GM12878 (cell line): ENCODE measurements around the gene SPATA3. TPM values are rescaled to one million over a fixed set of nuclear protein-coding genes. Genes with fewer than 3 reads are reported as not detected.

Experiments
- BCL11A ChIP-seq: IDR thresholded peaks from 2 replicates; pipeline ENCODE4 v1.6.1; 2011; ENCODE audit warnings: low read depth, low read length
- BCL3 ChIP-seq: IDR thresholded peaks from 2 replicates; pipeline ENCODE4 v1.6.1; 2011; ENCODE audit warnings: borderline replicate concordance, low read depth, mild to moderate bottlenecking, moderate library complexity, low read length; ENCODE audit not compliant: insufficient read depth, poor library complexity, severe bottlenecking
- DPF2 ChIP-seq: fragments of 450-650 bp; IDR thresholded peaks from 2 replicates; pipeline ENCODE4 v1.6.1; 2017; ENCODE audit warnings: mild to moderate bottlenecking
- ELK1 ChIP-seq: IDR thresholded peaks from 2 replicates; pipeline ENCODE4 v1.6.1; 2012; ENCODE audit warnings: low read depth, low read length, improper control_type of control experiment
- GATAD2B ChIP-seq: fragments of 450-650 bp; conservative IDR thresholded peaks from 2 replicates; pipeline ENCODE4 v1.6.1; 2017; ENCODE audit warnings: low read depth, mild to moderate bottlenecking, moderate library complexity
- IKZF2 ChIP-seq, 2 experiments: fragments of 450-650 bp; IDR thresholded peaks; 2 replicates each; pipeline ENCODE4 v1.6.1; 2017; ENCODE audit warnings: mild to moderate bottlenecking in 2 of 2, moderate library complexity in 2 of 2
- KLF5 ChIP-seq: fragments of 450-650 bp; IDR thresholded peaks from 2 replicates; pipeline ENCODE4 v1.6.1; 2014; ENCODE audit warnings: mild to moderate bottlenecking; ENCODE audit not compliant: partially characterized antibody
- MEF2A ChIP-seq: IDR thresholded peaks from 2 replicates; pipeline ENCODE4 v1.6.1; 2011; ENCODE audit warnings: low read depth, mild to moderate bottlenecking, low read length, moderate library complexity; ENCODE audit not compliant: insufficient read depth
- MYC ChIP-seq: IDR thresholded peaks from 2 replicates; pipeline ENCODE4 v1.6.1; 2011; ENCODE audit warnings: mild to moderate bottlenecking, low read length, moderate library complexity, inconsistent platforms; ENCODE audit not compliant: insufficient read depth, insufficient replicate concordance, insufficient read length, severe bottlenecking
- NFYB ChIP-seq: IDR thresholded peaks from 2 replicates; pipeline ENCODE4 v1.6.1; 2011; ENCODE audit warnings: low read depth, mild to moderate bottlenecking, low read length, improper control_type of control experiment, moderate library complexity; ENCODE audit not compliant: insufficient read depth
- NR2C1 ChIP-seq: fragments of 450-650 bp; IDR thresholded peaks from 2 replicates; pipeline ENCODE4 v1.6.1; 2017; ENCODE audit warnings: antibody characterized with exemption, mild to moderate bottlenecking, moderate library complexity
- NR2F1 ChIP-seq: fragments of 450-650 bp; conservative IDR thresholded peaks from 2 replicates; pipeline ENCODE4 v1.6.1; 2017; ENCODE audit warnings: mild to moderate bottlenecking
- RB1 ChIP-seq: fragments of 450-650 bp; formaldehyde crosslinking; IDR thresholded peaks from 2 replicates; pipeline ENCODE4 v1.6.1; 2017; ENCODE audit warnings: mild to moderate bottlenecking, borderline replicate concordance
- SIN3A ChIP-seq: IDR thresholded peaks from 2 replicates; pipeline ENCODE4 v1.6.1; 2012; ENCODE audit warnings: low read depth, low read length, improper control_type of control experiment
- SMC3 ChIP-seq: IDR thresholded peaks from 2 replicates; pipeline ENCODE4 v1.6.1; 2011; ENCODE audit warnings: low read length, improper control_type of control experiment, borderline replicate concordance
- SREBF1 ChIP-seq: IDR thresholded peaks from 2 replicates; pipeline ENCODE4 v1.6.1; 2012; ENCODE audit warnings: mild to moderate bottlenecking, low read length
- TARDBP ChIP-seq: IDR thresholded peaks from 2 replicates; pipeline ENCODE4 v1.6.1; 2016; ENCODE audit warnings: borderline replicate concordance
- WRNIP1 ChIP-seq: IDR thresholded peaks from 2 replicates; pipeline ENCODE4 v1.6.1; 2011; ENCODE audit warnings: low read depth, low read length, improper control_type of control experiment, borderline replicate concordance
- YBX1 ChIP-seq: fragments of 450-650 bp; IDR thresholded peaks from 2 replicates; pipeline ENCODE4 v1.6.1; 2016; ENCODE audit warnings: antibody characterized with exemption
- YY1 ChIP-seq: IDR thresholded peaks from 2 replicates; pipeline ENCODE4 v1.6.1; 2011; ENCODE audit warnings: low read depth, mild to moderate bottlenecking, low read length
- ZNF24 ChIP-seq: fragments of 450-650 bp; IDR thresholded peaks from 2 replicates; pipeline ENCODE4 v1.6.1; 2017; ENCODE audit warnings: antibody characterized with exemption, mild to moderate bottlenecking
- ZNF622 ChIP-seq: fragments of 450-650 bp; IDR thresholded peaks from 2 replicates; pipeline ENCODE4 v1.6.1; 2017; ENCODE audit warnings: mild to moderate bottlenecking, inconsistent platforms
- polyA plus RNA-seq, 11 experiments: library from polyadenylated mRNA; depleted of rRNA in 4 of 11; unstranded in 6 of 11; stranded (reverse) in 5 of 11; fragments of >200 nt; fragmentation: Nextera tagmentation in 4 of 11; fragmentation: Illumina TruSeq in 1 of 11; extraction: Ambion mirVana in 4 of 11; extraction: Trizol in 1 of 11; gene quantifications; 1 replicate in 1 of 11; 2 replicates in 10 of 11; pipeline versions ENCODE4 v1.2.1 to v1.2.3, GENCODE V29; 2011 to 2016; ENCODE audit warnings: inconsistent platforms in 2 of 11, missing spikeins in 2 of 11, low read depth in 1 of 11
- total RNA-seq, 4 experiments: library from RNA; depleted of rRNA in 3 of 4; stranded (reverse); fragments of >200 nt in 3 of 4; fragmentation: Illumina TruSeq in 1 of 4; extraction: Trizol in 1 of 4; gene quantifications; 2 replicates each; pipeline versions ENCODE4 v1.2.1 to v1.2.3, GENCODE V29; 2013 to 2021
- TF ChIP-seq, protein P1 (sequence below): fragments of 450-650 bp; IDR thresholded peaks from 2 replicates; pipeline ENCODE4 v1.6.1; 2017; ENCODE audit warnings: mild to moderate bottlenecking, low read depth, inconsistent platforms; ENCODE audit not compliant: poor library complexity, severe bottlenecking
- TF ChIP-seq, protein P2 (sequence below): fragments of 450-650 bp; IDR thresholded peaks from 2 replicates; pipeline ENCODE4 v1.6.1; 2018; ENCODE audit warnings: mild to moderate bottlenecking, low read depth, moderate library complexity; ENCODE audit not compliant: partially characterized antibody

The SPATA3 gene
- total and polyA plus RNA-seq, 10 of the 15 experiments (the other 5 are each of a cell fraction or from before 2014, with no cell fraction given), result not detected

GRCh38 chr2:230987137-230988020 lies 8.5 kb upstream of the SPATA3 start (continued):
- peak; percentile 63 for TF ChIP-seq KLF5
- TF ChIP-seq WRNIP1, result no peak
- TF ChIP-seq MEF2A, result peak; percentile 65; the same call in 1 of the 2 replicates
- TF ChIP-seq BCL3, result peak; percentile 32
- no peak for TF ChIP-seq ZNF24
- no peak for TF ChIP-seq TARDBP
- TF ChIP-seq GATAD2B, result peak; percentile 65; the same call in 1 of the 2 replicates
- TF ChIP-seq ZNF622, result no peak
- TF ChIP-seq NR2C1, result no peak
- TF ChIP-seq MYC, result peak; percentile 41
- TF ChIP-seq NR2F1, result 0 out of 2 replicates have a peak, but pooled peaks have one; percentile 34
- TF ChIP-seq, protein P1, sequence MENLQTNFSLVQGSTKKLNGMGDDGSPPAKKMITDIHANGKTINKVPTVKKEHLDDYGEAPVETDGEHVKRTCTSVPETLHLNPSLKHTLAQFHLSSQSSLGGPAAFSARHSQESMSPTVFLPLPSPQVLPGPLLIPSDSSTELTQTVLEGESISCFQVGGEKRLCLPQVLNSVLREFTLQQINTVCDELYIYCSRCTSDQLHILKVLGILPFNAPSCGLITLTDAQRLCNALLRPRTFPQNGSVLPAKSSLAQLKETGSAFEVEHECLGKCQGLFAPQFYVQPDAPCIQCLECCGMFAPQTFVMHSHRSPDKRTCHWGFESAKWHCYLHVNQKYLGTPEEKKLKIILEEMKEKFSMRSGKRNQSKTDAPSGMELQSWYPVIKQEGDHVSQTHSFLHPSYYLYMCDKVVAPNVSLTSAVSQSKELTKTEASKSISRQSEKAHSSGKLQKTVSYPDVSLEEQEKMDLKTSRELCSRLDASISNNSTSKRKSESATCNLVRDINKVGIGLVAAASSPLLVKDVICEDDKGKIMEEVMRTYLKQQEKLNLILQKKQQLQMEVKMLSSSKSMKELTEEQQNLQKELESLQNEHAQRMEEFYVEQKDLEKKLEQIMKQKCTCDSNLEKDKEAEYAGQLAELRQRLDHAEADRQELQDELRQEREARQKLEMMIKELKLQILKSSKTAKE, result no peak
- TF ChIP-seq RB1, result no peak; the same call in 1 of the 2 replicates
- peak; percentile 85 to 88 for TF ChIP-seq IKZF2 (IDR thresholded peaks at IDR 0.05)
- TF ChIP-seq SREBF1, result no peak
- peak; percentile 99 for TF ChIP-seq SMC3
- 0 out of 2 replicates have a peak, but pooled peaks have one; percentile 54 for TF ChIP-seq SIN3A
- TF ChIP-seq, protein P2, sequence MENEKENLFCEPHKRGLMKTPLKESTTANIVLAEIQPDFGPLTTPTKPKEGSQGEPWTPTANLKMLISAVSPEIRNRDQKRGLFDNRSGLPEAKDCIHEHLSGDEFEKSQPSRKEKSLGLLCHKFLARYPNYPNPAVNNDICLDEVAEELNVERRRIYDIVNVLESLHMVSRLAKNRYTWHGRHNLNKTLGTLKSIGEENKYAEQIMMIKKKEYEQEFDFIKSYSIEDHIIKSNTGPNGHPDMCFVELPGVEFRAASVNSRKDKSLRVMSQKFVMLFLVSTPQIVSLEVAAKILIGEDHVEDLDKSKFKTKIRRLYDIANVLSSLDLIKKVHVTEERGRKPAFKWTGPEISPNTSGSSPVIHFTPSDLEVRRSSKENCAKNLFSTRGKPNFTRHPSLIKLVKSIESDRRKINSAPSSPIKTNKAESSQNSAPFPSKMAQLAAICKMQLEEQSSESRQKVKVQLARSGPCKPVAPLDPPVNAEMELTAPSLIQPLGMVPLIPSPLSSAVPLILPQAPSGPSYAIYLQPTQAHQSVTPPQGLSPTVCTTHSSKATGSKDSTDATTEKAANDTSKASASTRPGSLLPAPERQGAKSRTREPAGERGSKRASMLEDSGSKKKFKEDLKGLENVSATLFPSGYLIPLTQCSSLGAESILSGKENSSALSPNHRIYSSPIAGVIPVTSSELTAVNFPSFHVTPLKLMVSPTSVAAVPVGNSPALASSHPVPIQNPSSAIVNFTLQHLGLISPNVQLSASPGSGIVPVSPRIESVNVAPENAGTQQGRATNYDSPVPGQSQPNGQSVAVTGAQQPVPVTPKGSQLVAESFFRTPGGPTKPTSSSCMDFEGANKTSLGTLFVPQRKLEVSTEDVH, result no peak
- peak; percentile 88 for TF ChIP-seq YY1
- TF ChIP-seq NFYB, result no peak
- no peak for TF ChIP-seq YBX1
- no peak for TF ChIP-seq DPF2
- TF ChIP-seq ELK1, result no peak
- no peak for TF ChIP-seq BCL11A
